HCT116 (cell line): ENCODE measurements around the gene EDDM13.

Experiments used
- EZH2 ChIP-seq: fragments of 200-600 bp; sonication (generic); IDR thresholded peaks from 2 replicates; pipeline ENCODE4 v1.6.1; 2017; ENCODE audit warnings: antibody characterized with exemption, mixed run types
- EZH2phosphoT487 ChIP-seq: fragments of 200-600 bp; IDR thresholded peaks from 2 replicates; pipeline ENCODE4 v1.6.1; 2018; ENCODE audit warnings: antibody characterized with exemption, borderline replicate concordance
- POLR2AphosphoS5 ChIP-seq: IDR thresholded peaks from 2 replicates; pipeline ENCODE4 v1.6.1; 2011; ENCODE audit warnings: mild to moderate bottlenecking, low read depth, low read length, moderate library complexity
- REST ChIP-seq: IDR thresholded peaks from 2 replicates; pipeline ENCODE4 v1.6.1; 2012; ENCODE audit warnings: low read depth
- SP1 ChIP-seq: IDR thresholded peaks from 2 replicates; pipeline ENCODE4 v1.6.1; 2012; ENCODE audit warnings: low read depth
- TF ChIP-seq, protein P1 (sequence below), 3 experiments: fragments of 200-600 bp in 1 of 3; sonication (generic) in 1 of 3; IDR thresholded peaks in 2 of 3; conservative IDR thresholded peaks in 1 of 3; 2 replicates each; pipeline ENCODE4 v1.5.1; 2012 to 2017; ENCODE audit warnings: low read depth in 2 of 3, low read length in 2 of 3, antibody characterized with exemption in 1 of 3, borderline replicate concordance in 1 of 3, control low read depth in 1 of 3, mild to moderate bottlenecking in 1 of 3, mixed read lengths in 1 of 3, mixed run types in 1 of 3, moderate library complexity in 1 of 3; ENCODE audit not compliant: insufficient read depth in 1 of 3

- TF ChIP-seq, protein P1, sequence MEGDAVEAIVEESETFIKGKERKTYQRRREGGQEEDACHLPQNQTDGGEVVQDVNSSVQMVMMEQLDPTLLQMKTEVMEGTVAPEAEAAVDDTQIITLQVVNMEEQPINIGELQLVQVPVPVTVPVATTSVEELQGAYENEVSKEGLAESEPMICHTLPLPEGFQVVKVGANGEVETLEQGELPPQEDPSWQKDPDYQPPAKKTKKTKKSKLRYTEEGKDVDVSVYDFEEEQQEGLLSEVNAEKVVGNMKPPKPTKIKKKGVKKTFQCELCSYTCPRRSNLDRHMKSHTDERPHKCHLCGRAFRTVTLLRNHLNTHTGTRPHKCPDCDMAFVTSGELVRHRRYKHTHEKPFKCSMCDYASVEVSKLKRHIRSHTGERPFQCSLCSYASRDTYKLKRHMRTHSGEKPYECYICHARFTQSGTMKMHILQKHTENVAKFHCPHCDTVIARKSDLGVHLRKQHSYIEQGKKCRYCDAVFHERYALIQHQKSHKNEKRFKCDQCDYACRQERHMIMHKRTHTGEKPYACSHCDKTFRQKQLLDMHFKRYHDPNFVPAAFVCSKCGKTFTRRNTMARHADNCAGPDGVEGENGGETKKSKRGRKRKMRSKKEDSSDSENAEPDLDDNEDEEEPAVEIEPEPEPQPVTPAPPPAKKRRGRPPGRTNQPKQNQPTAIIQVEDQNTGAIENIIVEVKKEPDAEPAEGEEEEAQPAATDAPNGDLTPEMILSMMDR (IDR thresholded peaks at IDR 0.05 in 2 of 3, conservative IDR thresholded peaks at IDR 0.05 in 1 of 3; ENCODE audit: borderline replicate concordance in 1 of 3, insufficient read depth in 1 of 3, low read depth in 2 of 3, low read length in 2 of 3), result no peak
- TF ChIP-seq REST (no peak), EZH2phosphoT487 (no peak), SP1 (no peak), EZH2 (no peak), POLR2AphosphoS5 (no peak)
Measured at GRCh38 chr19:56272161-56272798, at the start of gene EDDM13.
